Measurements from ENCODE around the gene SELENOF. TPM values are rescaled to one million over a fixed set of nuclear protein-coding genes. Genes with fewer than 3 reads are reported as not detected.

Gene SELENOF
- total RNA-seq, 2 donors from 2014 or later: 137 to 175 TPM

DNA sequence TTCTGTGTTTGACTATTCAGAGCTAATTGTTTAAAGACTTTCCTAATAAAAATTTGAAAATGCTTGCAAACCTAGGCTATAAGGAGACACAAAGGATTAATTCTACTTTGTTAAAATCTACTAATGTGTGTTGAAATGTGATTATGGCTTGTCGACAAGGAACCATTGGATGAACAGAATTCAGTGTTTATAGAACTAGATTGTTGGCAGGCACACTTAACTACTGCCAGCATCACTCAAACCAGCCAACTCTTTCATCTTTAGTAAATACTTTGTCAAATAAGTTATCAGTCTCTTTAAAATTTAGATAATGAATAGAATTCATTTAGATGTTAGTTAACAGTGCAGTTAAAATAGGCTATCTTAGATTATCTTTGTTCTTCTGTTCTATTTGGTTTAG is 28.1 kb upstream of the SELENOF start:
- WGBS: 17% methylated on average over 1 of the region's 1 CpG
- DNase-seq (ENCODE audit: low spot score): no peak
- Histone ChIP-seq H3K27ac (no peak overlapping the region), H3K27me3 (replicated peaks; ENCODE audit: insufficient read depth) (no peaks in the 10 kb centered on the region), H3K4me1 (replicated peaks) (no peaks in the 10 kb centered on the region), H3K36me3 (no peaks in the 10 kb centered on the region), H3K9me3 (no peaks in the 10 kb centered on the region), H3K4me3 (no peak overlapping the region)
- intact Hi-C loops (cut with DNase I): no loop called here
- TF ChIP-seq POLR2A (IDR thresholded peaks at IDR 0.05) (no peak), POLR2AphosphoS5 (IDR thresholded peaks at IDR 0.05) (no peak)
- TF ChIP-seq, protein P1, sequence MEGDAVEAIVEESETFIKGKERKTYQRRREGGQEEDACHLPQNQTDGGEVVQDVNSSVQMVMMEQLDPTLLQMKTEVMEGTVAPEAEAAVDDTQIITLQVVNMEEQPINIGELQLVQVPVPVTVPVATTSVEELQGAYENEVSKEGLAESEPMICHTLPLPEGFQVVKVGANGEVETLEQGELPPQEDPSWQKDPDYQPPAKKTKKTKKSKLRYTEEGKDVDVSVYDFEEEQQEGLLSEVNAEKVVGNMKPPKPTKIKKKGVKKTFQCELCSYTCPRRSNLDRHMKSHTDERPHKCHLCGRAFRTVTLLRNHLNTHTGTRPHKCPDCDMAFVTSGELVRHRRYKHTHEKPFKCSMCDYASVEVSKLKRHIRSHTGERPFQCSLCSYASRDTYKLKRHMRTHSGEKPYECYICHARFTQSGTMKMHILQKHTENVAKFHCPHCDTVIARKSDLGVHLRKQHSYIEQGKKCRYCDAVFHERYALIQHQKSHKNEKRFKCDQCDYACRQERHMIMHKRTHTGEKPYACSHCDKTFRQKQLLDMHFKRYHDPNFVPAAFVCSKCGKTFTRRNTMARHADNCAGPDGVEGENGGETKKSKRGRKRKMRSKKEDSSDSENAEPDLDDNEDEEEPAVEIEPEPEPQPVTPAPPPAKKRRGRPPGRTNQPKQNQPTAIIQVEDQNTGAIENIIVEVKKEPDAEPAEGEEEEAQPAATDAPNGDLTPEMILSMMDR (IDR thresholded peaks at IDR 0.05): no peak

DNA sequence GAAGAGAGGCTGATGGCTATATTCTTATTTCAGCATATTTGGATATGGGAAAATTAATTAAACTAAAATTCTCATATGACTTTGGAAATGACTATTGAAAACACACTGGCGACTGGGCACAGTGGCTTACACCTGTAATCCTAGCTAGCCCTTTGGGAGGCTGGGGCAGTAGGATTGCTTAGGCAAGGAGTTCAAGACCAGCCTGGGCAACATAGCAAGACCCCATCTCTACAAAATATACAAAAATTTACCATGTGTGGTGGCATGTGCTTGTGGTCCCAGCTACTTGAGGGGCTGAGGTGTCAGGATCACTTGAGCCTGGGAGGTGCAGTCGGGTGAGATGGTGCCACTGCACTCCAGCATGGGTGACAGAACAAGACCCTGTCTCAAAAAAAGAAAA is 26.7 kb upstream of the SELENOF start:
- Histone ChIP-seq H3K9me3 (no peaks in the 10 kb centered on the region), H3K36me3 (no peaks in the 10 kb centered on the region), H3K27me3 (replicated peaks; ENCODE audit: insufficient read depth) (no peaks in the 10 kb centered on the region), H3K4me1 (replicated peaks) (no peaks in the 10 kb centered on the region), H3K27ac (no peak overlapping the region), H3K4me3 (no peak overlapping the region)
- TF ChIP-seq POLR2A (IDR thresholded peaks at IDR 0.05): no peak
- no peak for DNase-seq (ENCODE audit: low spot score)
- WGBS: 100% methylated on average over 2 of the region's 2 CpGs
- intact Hi-C loops (cut with DNase I): no loop called here

DNA sequence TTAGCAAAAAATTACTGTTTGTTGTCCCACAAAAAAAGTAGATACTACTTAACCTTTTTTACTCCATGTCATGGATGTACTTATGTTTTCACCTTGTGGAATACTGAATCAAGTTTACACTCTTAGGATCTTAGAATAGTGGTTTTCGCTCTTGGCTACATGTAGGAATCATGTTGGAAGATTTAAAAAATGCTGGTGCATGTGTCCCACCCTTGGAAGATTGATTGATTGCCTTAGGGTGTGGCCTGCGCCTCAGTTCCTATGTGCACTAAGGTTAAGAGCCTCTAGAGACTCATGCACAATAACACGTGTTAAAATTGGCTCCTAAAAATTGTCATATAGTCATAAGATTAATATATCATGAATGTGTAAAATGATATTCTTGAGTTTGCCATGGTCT is 25.5 kb upstream of the SELENOF start:
- no peak overlapping the region for H3K27ac ChIP-seq
- no peak for TF ChIP-seq POLR2A (IDR thresholded peaks at IDR 0.05)
- no peak for TF ChIP-seq POLR2AphosphoS5 (IDR thresholded peaks at IDR 0.05)
- TF ChIP-seq, protein P1 (IDR thresholded peaks at IDR 0.05): no peak
- H3K4me3 ChIP-seq: no peak overlapping the region
- WGBS: 93% methylated on average over 3 of the region's 3 CpGs
- H3K9me3 ChIP-seq: no peaks in the 10 kb centered on the region
- intact Hi-C loops (cut with DNase I): no loop called here
- no peaks in the 10 kb centered on the region for H3K36me3 ChIP-seq
- no peaks in the 10 kb centered on the region for H3K27me3 ChIP-seq (replicated peaks; ENCODE audit: insufficient read depth)
- H3K4me1 ChIP-seq (replicated peaks): no peaks in the 10 kb centered on the region
- no peak for DNase-seq (ENCODE audit: low spot score)

DNA sequence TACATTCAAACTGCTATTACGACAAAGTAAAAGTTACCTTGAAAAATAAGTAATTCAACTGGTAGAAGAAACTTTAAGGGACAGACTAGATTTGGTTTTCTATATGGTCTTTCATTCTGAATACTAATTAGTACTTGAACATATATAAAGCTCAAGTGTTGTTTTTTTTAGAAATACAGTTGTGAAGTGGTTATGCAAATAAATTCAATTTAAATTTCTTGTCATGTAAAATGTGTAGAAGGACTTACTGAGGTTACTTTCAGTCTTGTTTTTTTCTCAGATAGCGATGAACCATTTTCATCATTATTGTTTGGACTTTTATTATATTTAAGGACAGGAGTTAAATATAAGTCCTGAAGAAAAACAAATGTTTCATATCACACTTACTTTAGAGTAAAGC is 24.9 kb upstream of the SELENOF start:
- no peaks in the 10 kb centered on the region for H3K4me1 ChIP-seq (replicated peaks)
- no peaks in the 10 kb centered on the region for H3K9me3 ChIP-seq
- H3K36me3 ChIP-seq: no peaks in the 10 kb centered on the region
- no peaks in the 10 kb centered on the region for H3K27me3 ChIP-seq (replicated peaks; ENCODE audit: insufficient read depth)
- H3K4me3 ChIP-seq: no peak overlapping the region
- no peak for DNase-seq (ENCODE audit: low spot score)
- 97% methylated on average over 2 of the region's 2 CpGs for WGBS
- no peak for TF ChIP-seq POLR2AphosphoS5 (IDR thresholded peaks at IDR 0.05)
- no peak for TF ChIP-seq POLR2A (IDR thresholded peaks at IDR 0.05)
- TF ChIP-seq, protein P1 (IDR thresholded peaks at IDR 0.05): no peak
- no peak overlapping the region for H3K27ac ChIP-seq
- intact Hi-C loops (cut with DNase I): no loop called here

DNA sequence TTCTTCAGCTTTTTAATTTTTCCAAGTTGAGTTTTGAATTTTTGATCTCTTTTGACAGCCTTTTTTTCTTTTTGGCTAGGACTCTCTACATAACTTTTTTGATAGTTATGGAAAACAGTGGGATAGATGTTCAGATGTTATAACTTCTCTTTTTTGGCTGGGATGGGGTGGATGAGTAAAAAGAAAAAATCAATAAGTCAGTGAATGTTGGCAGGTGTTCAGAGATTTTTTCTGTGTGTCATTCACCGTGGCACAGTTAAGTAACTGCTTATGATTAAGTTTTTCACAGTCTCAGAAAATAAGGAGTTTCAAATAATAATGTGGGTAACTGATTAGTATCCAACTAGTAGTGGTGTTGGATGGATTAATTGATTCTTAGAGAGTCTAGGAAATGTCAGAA is 24.5 kb upstream of the SELENOF start:
- Histone ChIP-seq H3K36me3 (no peaks in the 10 kb centered on the region), H3K27ac (no peak overlapping the region), H3K4me1 (replicated peaks) (no peaks in the 10 kb centered on the region), H3K27me3 (replicated peaks; ENCODE audit: insufficient read depth) (no peaks in the 10 kb centered on the region), H3K9me3 (no peaks in the 10 kb centered on the region), H3K4me3 (no peak overlapping the region)
- 73% methylated on average over 1 of the region's 1 CpG for WGBS
- TF ChIP-seq POLR2A (IDR thresholded peaks at IDR 0.05) (no peak), POLR2AphosphoS5 (IDR thresholded peaks at IDR 0.05) (no peak)
- TF ChIP-seq, protein P1 (IDR thresholded peaks at IDR 0.05): no peak
- DNase-seq (ENCODE audit: low spot score): no peak
- intact Hi-C loops (cut with DNase I): no loop called here
